HAP-1 (cell line): ENCODE results near the gene BRAF.
"Not testable (repeated sequence)": the region's sequence is repeated elsewhere in the genome, so short reads cannot be mapped to it uniquely, and the experiment has no call there.

Experiments used
- DNase-seq, 2 experiments: peaks; one replicate each; pipeline ENCODE4 v3.0.0-alpha.2; 2016 to 2020; ENCODE audit warnings: low spot score in 2 of 2
- H3K27me3 ChIP-seq: fragments of 250-450 bp; sonication (Bioruptor Pico); 2 replicates; pipeline ENCODE4 v1.5.1; 2020; ENCODE audit warnings: low read depth, mild to moderate bottlenecking, moderate library complexity
- H3K36me3 ChIP-seq: fragments of 250-450 bp; sonication (Bioruptor Pico); replicated peaks from 2 replicates; pipeline ENCODE4 v1.5.1; 2020; ENCODE audit warnings: mild to moderate bottlenecking
- H3K4me1 ChIP-seq: fragments of 250-450 bp; sonication (Bioruptor Pico); 2 replicates; pipeline ENCODE4 v1.5.1; 2020; ENCODE audit warnings: mild to moderate bottlenecking
- H3K4me3 ChIP-seq: fragments of 250-450 bp; sonication (Bioruptor Pico); 2 replicates; pipeline ENCODE4 v1.5.1; 2020; ENCODE audit warnings: mild to moderate bottlenecking, moderate library complexity
- H3K9me3 ChIP-seq: fragments of 250-450 bp; sonication (Bioruptor Pico); 2 replicates; pipeline ENCODE4 v1.5.1; 2020; ENCODE audit warnings: mild to moderate bottlenecking, moderate library complexity
- in situ Hi-C: fragments of 300-500 bp; cut with MboI; formaldehyde crosslinking; loops from 3 replicates; pipeline ENCODE4 v1.14.3; 2020; ENCODE audit warnings: low sequenced_read_pairs, inconsistent platforms, mixed read lengths

BRAF gene

DNA sequence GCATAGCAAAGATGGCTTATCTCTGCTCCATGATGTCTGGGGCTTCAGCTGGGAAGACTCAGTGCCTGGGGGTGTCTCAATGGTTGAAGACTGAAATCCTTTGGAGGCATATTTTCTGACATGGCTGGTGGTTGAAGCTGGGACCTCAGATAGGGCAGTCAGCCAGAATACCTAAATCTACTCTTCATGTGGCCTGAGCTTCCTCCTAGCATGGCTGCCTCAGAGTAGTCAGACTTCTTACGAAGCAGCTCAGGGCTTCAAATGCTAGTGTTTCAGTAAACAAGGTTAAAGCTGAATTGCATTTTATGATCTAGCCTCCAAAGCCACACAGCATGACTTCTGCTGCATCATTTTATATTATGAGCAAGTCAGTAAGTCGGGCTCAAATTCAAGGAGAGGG, 2.6 kb upstream of the BRAF start:
- Histone ChIP-seq H3K36me3 (no peaks in the 10 kb centered on the region), H3K27me3 (no peaks in the 10 kb centered on the region), H3K9me3 (no peaks in the 10 kb centered on the region), H3K4me3 (no peak overlapping the region), H3K4me1 (peaks cover 10% of the 10 kb centered on the region; the same call in 1 of the 2 replicates)
- in situ Hi-C loops, result no loop called here
- DNase-seq, result no peak

DNA sequence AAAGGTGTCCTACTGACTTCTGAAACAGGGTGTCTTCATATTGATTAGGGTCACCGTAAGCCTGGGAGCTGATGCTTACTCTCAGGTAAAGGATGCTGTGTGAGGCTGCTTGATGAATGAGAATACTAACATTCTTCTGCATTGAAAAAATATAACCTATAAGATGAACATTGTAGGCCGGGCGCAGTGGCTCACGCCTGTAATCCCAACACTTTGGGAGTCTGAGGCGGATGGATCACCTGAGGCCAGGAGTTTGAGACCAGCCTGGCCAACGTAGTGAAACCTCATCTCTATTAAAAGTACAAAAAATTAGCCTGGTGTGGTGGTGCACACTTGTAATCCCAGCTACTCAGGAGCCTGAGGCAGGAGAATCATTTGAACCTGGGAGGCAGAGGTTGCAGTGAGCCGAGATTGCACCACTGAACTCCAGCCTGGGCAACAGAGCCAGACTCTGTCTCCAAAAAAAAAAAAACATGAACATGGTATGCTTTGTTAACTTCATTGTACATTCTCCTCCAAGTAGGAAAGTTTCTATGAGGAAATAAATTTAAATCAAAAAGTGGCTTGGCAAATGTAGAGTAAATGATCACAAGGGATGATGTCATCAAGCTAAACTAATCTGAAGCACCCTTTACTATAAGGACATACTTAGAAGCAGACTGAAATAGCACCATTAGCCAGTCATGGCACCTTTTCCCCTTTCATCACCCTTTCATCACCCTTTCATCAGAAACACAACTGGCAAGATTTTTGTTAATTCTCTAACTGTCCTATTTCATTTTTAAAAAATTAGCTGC, 1.5 kb upstream of the BRAF start:
- H3K4me1 ChIP-seq, result peaks cover 10% of the 10 kb centered on the region; the same call in 1 of the 2 replicates
- no peak overlapping the region for H3K4me3 ChIP-seq
- H3K36me3 ChIP-seq, result no peaks in the 10 kb centered on the region
- no peaks in the 10 kb centered on the region for H3K27me3 ChIP-seq
- in situ Hi-C loops, result no loop called here
- no peak for DNase-seq
- H3K9me3 ChIP-seq, result no peaks in the 10 kb centered on the region

DNA sequence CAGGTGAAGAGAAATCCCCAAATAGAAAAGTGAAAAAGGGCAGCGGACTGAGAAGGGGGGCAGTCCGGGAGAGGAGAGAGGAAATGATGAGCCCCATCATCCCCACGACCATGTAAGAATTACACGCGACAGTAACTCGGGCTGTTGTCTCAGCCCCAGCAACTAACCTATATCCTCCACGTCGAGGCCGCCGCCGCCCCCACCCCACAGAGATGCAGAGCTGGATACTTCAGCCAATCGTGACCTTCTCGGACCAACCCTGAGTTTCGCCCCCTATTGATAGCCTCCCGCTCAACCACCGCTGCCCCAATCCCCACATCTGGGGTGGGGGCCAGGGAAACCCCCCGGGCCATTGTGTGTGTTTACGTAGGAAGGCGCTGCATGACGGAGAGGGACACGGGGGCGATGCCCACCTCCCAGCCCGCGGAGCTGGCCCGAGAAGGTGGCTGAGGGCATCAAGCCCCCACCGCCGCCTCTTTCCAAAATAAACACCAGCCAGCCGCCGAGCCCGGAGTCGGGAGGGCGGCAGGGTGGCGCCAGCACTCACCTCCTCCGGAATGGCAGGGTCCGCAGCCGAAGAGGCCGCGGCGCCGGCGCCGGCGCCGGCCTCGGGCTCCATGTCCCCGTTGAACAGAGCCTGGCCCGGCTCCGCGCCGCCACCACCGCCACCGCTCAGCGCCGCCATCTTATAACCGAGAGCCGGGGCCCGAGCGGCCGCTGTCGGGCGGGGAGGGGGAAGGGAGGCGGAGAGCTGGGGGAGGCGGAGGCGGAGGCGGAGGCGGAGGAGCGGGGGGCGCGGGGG, 509 bp downstream of the BRAF start:
- no peaks in the 10 kb centered on the region for H3K36me3 ChIP-seq
- peak; percentile 62 to 85 for DNase-seq
- H3K4me1 ChIP-seq, result peaks cover 12% of the 10 kb centered on the region; the same call in 1 of the 2 replicates
- H3K4me3 ChIP-seq, result peak overlapping the region; percentile 91
- no peaks in the 10 kb centered on the region for H3K9me3 ChIP-seq
- in situ Hi-C loops, result no loop called here
- H3K27me3 ChIP-seq, result no peaks in the 10 kb centered on the region

GRCh38 chr7:140923358-140924006, 1.2 kb downstream of the BRAF start:
- H3K27me3 ChIP-seq, result no peaks in the 10 kb centered on the region
- peaks cover 12% of the 10 kb centered on the region; the same call in 1 of the 2 replicates for H3K4me1 ChIP-seq
- peak overlapping the region; percentile 91 for H3K4me3 ChIP-seq
- in situ Hi-C loops, result no loop called here
- DNase-seq, result peak; percentile 19 to 31
- H3K9me3 ChIP-seq, result no peaks in the 10 kb centered on the region
- no peaks in the 10 kb centered on the region for H3K36me3 ChIP-seq

- no peaks in the 10 kb centered on the region for H3K27me3 ChIP-seq
- no peak for DNase-seq
- H3K4me3 ChIP-seq, result peak overlapping the region; percentile 91
- H3K9me3 ChIP-seq, result no peaks in the 10 kb centered on the region
- in situ Hi-C loops, result no loop called here
- H3K36me3 ChIP-seq, result no peaks in the 10 kb centered on the region
- peaks cover 12% of the 10 kb centered on the region; the same call in 1 of the 2 replicates for H3K4me1 ChIP-seq
Observed at GRCh38 chr7:140922741-140923345, 1.9 kb downstream of the BRAF start.

DNA sequence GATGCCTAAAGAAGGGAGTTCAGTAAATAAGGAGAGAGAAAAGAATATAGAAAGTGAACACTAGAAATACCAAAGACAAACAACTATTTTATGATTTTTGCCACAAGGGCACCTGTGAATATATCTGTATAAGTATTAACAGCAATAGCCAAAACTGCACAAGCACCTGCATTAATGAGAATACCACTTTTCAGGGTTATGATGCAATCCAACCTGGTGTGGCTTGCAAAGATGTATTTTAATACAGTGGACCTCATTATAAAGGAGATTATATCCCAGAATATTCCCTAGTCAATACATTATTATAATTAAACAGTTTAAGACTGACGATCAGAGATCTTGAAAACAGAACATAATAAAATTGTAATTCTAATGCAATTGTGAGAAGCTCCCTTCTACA, 4.0 kb downstream of the BRAF start:
- H3K4me1 ChIP-seq, result peaks cover 12% of the 10 kb centered on the region; the same call in 1 of the 2 replicates
- H3K4me3 ChIP-seq, result no peak overlapping the region
- no peaks in the 10 kb centered on the region for H3K9me3 ChIP-seq
- H3K36me3 ChIP-seq, result no peaks in the 10 kb centered on the region
- in situ Hi-C loops, result no loop called here
- H3K27me3 ChIP-seq, result no peaks in the 10 kb centered on the region
- no peak for DNase-seq

- H3K4me3 ChIP-seq, result no peak overlapping the region
- peaks cover 14% of the 10 kb centered on the region for H3K4me1 ChIP-seq
- DNase-seq, result no peak
- no peaks in the 10 kb centered on the region for H3K27me3 ChIP-seq
- in situ Hi-C loops, result no loop called here
- no peaks in the 10 kb centered on the region for H3K36me3 ChIP-seq
- H3K9me3 ChIP-seq, result no peaks in the 10 kb centered on the region
Observed at GRCh38 chr7:140918236-140918635, 6.5 kb downstream of the BRAF start.

DNA sequence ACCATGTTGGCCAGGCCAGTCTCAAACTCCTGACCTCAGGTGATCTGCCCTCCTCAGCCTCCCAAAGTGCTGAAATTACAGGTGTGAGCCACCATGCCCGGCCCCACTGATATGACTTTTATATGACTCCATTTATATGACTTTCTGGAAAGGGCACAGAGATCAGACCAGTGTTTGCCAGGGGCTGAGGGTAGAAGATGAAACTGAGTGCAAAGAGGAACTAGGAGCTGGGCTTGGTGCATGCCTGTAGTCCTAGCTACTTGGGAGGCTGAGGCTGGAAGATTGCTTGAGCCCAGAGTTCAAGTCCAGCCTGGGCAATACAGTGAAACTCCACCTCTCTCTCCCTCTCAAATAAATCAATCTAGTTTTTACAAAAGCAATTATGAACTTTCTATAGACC, 7.5 kb downstream of the BRAF start:
- Histone ChIP-seq H3K27me3 (no peaks in the 10 kb centered on the region), H3K4me1 (peaks cover 15% of the 10 kb centered on the region), H3K4me3 (no peak overlapping the region), H3K9me3 (no peaks in the 10 kb centered on the region), H3K36me3 (no peaks in the 10 kb centered on the region)
- in situ Hi-C loops, result no loop called here
- DNase-seq, result no peak

- peaks cover 15% of the 10 kb centered on the region for H3K4me1 ChIP-seq
- no peaks in the 10 kb centered on the region for H3K9me3 ChIP-seq
- in situ Hi-C loops, result no loop called here
Observed at GRCh38 chr7:140915935-140916555, 8.7 kb downstream of the BRAF start.

GRCh38 chr7:140914083-140914482, 10.6 kb downstream of the BRAF start:
- in situ Hi-C loops, result no loop called here

More at GRCh38 chr7:140915935-140916555, 8.7 kb downstream of the BRAF start:
- no peak for DNase-seq
- Histone ChIP-seq H3K36me3 (no peaks in the 10 kb centered on the region), H3K27me3 (no peaks in the 10 kb centered on the region), H3K4me3 (no peak overlapping the region)

GRCh38 chr7:140913596-140913928, 11.2 kb downstream of the BRAF start:
- H3K9me3 ChIP-seq, H3K4me3 ChIP-seq, in situ Hi-C loops, H3K27me3 ChIP-seq, H3K36me3 ChIP-seq: not testable (repeated sequence)
- DNase-seq, result peak in 1 of 2 experiments; percentile 36
- H3K4me1 ChIP-seq, result peaks cover 12% of the 10 kb centered on the region

More at GRCh38 chr7:140914083-140914482, 10.6 kb downstream of the BRAF start:
- Histone ChIP-seq H3K36me3 (no peaks in the 10 kb centered on the region), H3K4me1 (peaks cover 12% of the 10 kb centered on the region), H3K4me3 (no peak overlapping the region), H3K27me3 (no peaks in the 10 kb centered on the region), H3K9me3 (no peaks in the 10 kb centered on the region)
- DNase-seq, result no peak

DNA sequence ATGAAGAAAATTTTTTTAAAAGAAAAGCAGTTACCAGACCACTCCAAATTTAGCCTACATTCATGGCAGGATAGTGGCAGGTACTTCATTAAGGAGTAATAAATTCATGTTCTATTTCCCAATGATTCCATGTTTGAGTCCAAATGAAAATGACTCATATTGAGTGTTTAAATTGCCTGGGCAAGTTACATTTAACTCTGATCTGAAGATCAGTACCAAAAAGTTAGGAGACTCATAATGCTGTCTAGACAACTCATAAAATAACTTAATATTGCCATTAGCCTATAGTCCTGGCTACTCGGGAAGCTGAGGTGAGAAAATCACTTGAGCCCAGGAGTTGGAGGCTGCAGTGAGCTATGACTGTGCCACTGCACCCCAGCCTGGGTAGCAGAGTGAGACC, 13.0 kb downstream of the BRAF start:
- Histone ChIP-seq H3K4me3 (no peak overlapping the region), H3K4me1 (peaks cover 12% of the 10 kb centered on the region), H3K9me3 (no peaks in the 10 kb centered on the region), H3K36me3 (no peaks in the 10 kb centered on the region), H3K27me3 (no peaks in the 10 kb centered on the region)
- in situ Hi-C loops, result no loop called here
- no peak for DNase-seq

DNA sequence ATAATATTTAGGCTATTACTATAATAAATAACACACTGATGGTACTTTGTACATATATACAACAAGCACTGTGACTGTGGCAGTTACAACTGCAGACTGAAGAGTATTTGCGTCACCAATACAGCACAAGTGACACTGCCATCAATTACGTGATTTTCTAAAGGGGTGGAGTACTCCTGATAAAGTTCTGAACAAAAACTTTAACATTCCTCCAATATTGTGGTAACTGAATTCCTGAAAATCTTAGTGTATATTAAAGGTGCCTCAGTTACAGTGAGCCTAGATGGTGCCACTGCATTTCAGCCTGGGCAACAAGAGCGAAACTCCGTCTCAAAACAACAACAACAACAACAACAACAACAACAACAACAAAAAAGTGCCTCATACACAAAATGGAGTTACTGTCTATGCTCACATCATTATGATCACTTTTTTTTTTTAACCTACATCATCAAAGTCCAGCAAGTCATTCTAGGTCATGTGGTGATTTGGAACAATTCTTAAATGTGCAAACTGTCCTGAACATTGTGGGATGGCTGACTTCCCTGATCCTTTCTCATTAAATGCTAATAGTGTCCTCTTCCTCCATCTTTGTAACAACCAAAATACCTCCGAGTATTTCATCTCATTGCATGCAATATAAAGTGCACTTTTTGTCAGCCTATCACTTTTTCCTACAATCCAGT, 15.1 kb downstream of the BRAF start:
- no peak for DNase-seq
- peaks cover 12% of the 10 kb centered on the region for H3K4me1 ChIP-seq

More for the DNA sequence above, 15.1 kb downstream of the BRAF start:
- Histone ChIP-seq H3K4me3 (no peak overlapping the region), H3K36me3 (no peaks in the 10 kb centered on the region), H3K27me3 (no peaks in the 10 kb centered on the region), H3K9me3 (no peaks in the 10 kb centered on the region)
- in situ Hi-C loops, result no loop called here
